GM12864 (cell line): ENCODE measurements around the gene WT1.

ENCODE experiments used
- DNase-seq: peaks from one replicate; pipeline ENCODE4 v3.0.0-alpha.2; 2011; ENCODE audit warnings: low read depth
- H3K4me3 ChIP-seq: 2 replicates; pipeline ENCODE4 v1.5.1; 2011; ENCODE audit warnings: mild to moderate bottlenecking, low read depth, low read length, control low read depth
- TF ChIP-seq, protein P1 (sequence below): IDR thresholded peaks from 2 replicates; pipeline ENCODE4 v1.5.1; 2011; ENCODE audit warnings: low read depth, mild to moderate bottlenecking, moderate library complexity, low read length, control low read depth, inconsistent platforms; ENCODE audit errors: missing control alignments

WT1 gene

DNA sequence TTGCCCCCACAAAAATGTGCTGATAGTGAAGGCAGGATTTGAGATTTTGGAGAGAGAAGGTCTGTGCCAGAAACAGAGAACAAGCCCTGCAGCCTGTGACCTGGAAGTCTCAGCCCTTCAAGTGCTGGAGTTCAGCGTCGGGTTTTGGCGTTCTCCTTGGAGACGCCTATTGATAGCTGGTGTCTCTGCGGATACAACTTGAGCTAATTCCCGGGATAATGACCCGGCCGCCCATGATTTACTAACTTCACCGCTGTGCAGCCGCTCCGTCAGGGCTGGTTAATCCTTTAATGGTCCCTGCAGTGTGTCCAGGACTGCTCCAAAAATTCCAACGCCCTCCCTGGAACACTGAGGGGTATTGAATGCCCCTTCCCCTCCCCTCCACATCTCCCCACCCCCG lies 76.6 kb downstream of the WT1 start:
- no peak overlapping the region for H3K4me3 ChIP-seq
- TF ChIP-seq, protein P1, sequence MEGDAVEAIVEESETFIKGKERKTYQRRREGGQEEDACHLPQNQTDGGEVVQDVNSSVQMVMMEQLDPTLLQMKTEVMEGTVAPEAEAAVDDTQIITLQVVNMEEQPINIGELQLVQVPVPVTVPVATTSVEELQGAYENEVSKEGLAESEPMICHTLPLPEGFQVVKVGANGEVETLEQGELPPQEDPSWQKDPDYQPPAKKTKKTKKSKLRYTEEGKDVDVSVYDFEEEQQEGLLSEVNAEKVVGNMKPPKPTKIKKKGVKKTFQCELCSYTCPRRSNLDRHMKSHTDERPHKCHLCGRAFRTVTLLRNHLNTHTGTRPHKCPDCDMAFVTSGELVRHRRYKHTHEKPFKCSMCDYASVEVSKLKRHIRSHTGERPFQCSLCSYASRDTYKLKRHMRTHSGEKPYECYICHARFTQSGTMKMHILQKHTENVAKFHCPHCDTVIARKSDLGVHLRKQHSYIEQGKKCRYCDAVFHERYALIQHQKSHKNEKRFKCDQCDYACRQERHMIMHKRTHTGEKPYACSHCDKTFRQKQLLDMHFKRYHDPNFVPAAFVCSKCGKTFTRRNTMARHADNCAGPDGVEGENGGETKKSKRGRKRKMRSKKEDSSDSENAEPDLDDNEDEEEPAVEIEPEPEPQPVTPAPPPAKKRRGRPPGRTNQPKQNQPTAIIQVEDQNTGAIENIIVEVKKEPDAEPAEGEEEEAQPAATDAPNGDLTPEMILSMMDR = no peak
- DNase-seq = no peak

DNA sequence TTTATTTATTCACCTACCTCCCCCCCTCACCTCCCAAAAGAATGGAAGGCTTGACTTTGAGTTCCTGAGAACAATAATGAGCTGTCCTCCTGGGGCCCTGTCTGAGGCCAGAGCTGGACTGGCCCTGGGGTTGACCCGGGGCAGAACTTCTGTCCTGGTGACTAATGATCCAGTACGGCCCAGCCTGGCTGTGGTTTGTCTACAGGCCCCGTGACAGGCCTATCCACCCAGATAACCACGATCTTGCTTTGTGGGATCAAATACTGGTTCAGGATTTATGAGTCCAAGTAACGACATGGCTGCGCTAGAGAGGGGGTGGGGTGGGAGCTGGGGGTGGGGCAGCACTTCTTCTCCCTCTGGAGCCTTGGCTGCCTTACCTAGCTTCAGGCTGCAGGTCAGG lies 81.5 kb downstream of the WT1 start:
- H3K4me3 ChIP-seq = no peak overlapping the region
- DNase-seq = no peak
- TF ChIP-seq, protein P1 = no peak

DNA sequence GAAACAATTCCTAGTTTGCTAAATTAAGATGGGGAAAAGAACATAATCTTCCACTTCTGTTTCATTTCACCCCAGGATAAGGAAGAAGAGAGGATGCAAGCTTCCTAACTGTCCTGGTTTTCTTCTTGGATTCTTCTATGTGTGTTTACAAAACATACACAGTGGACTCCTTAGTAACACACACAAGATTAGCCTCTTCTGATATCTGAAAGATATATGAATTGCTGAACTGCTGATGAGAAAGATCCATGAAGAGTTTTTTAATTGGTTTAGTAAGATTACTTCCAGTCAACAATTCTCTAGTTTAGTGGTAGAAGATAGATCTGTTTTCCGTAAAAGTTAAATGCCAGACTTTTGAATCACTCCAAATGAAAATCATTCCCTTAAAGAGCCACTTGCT lies 86.8 kb downstream of the WT1 start:
- no peak for DNase-seq
- TF ChIP-seq, protein P1 = no peak
- no peak overlapping the region for H3K4me3 ChIP-seq

DNA sequence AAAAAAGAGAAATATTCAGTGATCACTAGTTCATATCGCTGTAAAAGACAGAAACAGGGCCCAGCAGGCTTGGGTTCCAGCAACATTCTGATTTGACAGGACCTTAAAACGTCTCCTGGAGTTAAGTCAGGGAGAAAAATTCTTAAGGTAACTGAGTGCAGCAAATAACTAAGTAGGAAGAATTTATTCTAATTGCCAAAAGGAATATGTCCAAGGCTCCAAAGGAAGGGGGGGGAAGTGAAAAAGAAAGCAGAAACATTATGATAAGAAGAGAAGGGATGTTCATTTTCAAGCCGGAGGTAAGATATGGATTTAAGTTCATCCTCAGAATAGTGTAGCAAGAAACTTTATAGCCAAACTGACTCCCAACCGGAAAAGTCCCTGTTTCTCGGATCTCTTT lies 90.4 kb downstream of the WT1 start:
- DNase-seq = no peak
- H3K4me3 ChIP-seq = no peak overlapping the region
- TF ChIP-seq, protein P1 = no peak

DNA sequence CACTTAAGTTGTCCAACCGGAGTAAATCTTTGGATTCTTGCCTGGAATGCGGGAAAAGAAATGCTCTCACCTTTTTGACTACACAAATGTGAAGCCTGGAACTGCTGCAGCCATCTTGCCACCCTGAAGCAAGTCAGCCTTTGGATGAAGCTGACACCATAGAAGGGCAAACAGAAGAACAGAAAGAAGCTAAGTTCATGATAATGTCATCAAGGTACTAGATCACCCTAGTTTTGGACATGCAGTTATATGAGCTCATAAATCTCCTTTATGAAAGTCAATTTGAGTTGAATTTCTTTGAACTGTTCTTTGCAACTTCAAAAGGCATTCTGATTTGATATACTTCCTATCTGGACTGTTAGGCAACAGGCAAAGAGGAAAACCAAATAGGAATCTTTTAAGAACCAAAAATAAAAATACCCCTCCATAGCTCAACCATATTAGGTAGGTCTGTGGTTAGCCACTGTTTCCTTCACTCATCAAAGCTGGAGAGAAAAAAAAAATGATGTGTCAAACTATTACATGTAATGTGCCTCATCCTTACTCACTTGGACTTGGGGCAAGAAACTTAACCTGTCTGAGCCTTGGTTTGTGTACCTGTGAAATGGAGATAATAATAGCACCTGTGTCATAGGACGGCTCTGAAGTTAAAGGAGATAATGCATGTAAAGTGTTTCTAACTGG lies 91.9 kb downstream of the WT1 start:
- H3K4me3 ChIP-seq = no peak overlapping the region
- no peak for DNase-seq
- TF ChIP-seq, protein P1 = no peak

DNA sequence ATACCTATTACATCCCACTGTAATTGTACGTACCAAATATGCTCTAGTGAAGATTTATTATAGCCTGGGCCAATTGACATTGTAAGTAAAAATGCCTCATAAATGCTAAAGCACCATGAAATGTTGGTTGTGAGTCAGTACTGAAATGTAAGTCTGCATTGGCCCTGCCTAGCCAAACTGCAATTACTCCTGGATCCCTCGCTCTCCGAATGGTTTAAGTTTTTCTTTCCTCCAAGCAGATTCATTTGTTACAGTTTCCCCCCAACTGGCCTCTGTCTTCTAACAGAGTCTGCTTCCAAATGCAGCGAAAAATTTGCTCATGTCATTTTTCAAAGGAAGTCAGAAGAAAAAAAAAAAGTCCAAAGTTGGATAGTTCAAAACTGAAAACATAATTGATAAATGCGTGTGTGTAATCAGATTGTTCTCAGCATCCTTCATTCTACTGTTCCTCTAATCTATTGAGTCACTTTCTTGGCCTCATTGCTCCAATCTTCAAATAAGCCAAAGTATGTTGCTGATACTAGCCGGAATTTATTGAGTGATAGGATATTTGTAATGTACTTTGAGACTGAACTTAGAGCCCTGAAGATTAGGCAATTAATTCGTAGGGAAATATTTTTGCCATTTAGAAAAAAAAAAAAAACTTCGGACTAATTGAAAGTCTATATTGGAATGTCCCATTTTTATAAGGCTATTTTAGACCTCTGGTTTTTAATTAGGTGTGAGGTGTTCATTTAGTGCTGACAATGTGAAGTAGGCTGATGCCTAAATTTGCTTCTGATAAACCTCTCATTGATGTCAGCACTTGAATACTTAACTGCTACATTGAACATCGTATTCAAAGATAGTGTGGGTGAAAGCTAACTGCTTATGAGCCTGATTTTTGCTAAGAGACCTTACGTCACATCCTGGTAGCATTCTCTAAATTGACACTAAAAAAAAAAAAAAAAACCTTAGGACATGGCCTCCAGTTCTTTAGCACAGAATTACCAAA lies 93.4 kb downstream of the WT1 start:
- no peak for DNase-seq
- H3K4me3 ChIP-seq = no peak overlapping the region
- TF ChIP-seq, protein P1 = no peak
